ENCODE results near the gene TESK1.

- TF ChIP-seq FOXM1 (IDR thresholded peaks at IDR 0.05; ENCODE audit: borderline replicate concordance) (no peak), SUZ12 (IDR thresholded peaks at IDR 0.05) (no peak), NFRKB (IDR thresholded peaks at IDR 0.05) (no peak), ARNT (IDR thresholded peaks at IDR 0.05) (no peak), BHLHE40 (IDR thresholded peaks at IDR 0.05; ENCODE audit: borderline replicate concordance) (no peak), SP1 (IDR thresholded peaks at IDR 0.05) (no peak), LEF1 (IDR thresholded peaks at IDR 0.05; ENCODE audit: borderline replicate concordance) (no peak), HDGF (IDR thresholded peaks at IDR 0.05; ENCODE audit: borderline replicate concordance) (no peak), ZNF384 (IDR thresholded peaks at IDR 0.05) (no peak), TARDBP (IDR thresholded peaks at IDR 0.05) (no peak), ELF4 (IDR thresholded peaks at IDR 0.05) (no peak), PKNOX1 (IDR thresholded peaks at IDR 0.05) (no peak), L3MBTL2 (conservative IDR thresholded peaks at IDR 0.05) (no peak)
Measured at GRCh38 chr9:35617548-35617947, 12.5 kb downstream of the TESK1 start.

Data from HEK293T (cell line).